ENCODE data around the gene TMEM51.

- no peak for TF ChIP-seq CTCF (IDR thresholded peaks at IDR 0.05; ENCODE audit: insufficient read depth, low read length)
- no peak for TF ChIP-seq POLR2AphosphoS5 (IDR thresholded peaks at IDR 0.05; ENCODE audit: low read depth)
- TF ChIP-seq REST (IDR thresholded peaks at IDR 0.05; ENCODE audit: insufficient replicate concordance, low read depth): no peak
- no peak for TF ChIP-seq SPI1 (IDR thresholded peaks at IDR 0.05; ENCODE audit: borderline replicate concordance, low read depth)
Observed at GRCh38 chr1:15197591-15198447, 44.3 kb downstream of the TMEM51 start.
